ENCODE results near the gene FAM186B.

Gene FAM186B

GRCh38 chr12:49557917-49558215 lies 47.6 kb downstream of the FAM186B start:
- DNase-seq (ENCODE audit: low read depth) = no peak
- TF ChIP-seq CTCF (conservative IDR thresholded peaks at IDR 0.05; ENCODE audit: control insufficient read depth, insufficient read depth, low read depth, low read length) = no peak
- H3K4me3 ChIP-seq (ENCODE audit: control insufficient read depth, low read depth, low read length) = no peak overlapping the region

GRCh38 chr12:49557187-49557916 lies 48.1 kb downstream of the FAM186B start:
- no peak for TF ChIP-seq CTCF (conservative IDR thresholded peaks at IDR 0.05; ENCODE audit: control insufficient read depth, insufficient read depth, low read depth, low read length)
- no peak for DNase-seq (ENCODE audit: low read depth)
- H3K4me3 ChIP-seq (ENCODE audit: control insufficient read depth, low read depth, low read length) = no peak overlapping the region

GRCh38 chr12:49556391-49557186 lies 48.9 kb downstream of the FAM186B start:
- no peak for TF ChIP-seq CTCF (conservative IDR thresholded peaks at IDR 0.05; ENCODE audit: control insufficient read depth, insufficient read depth, low read depth, low read length)
- DNase-seq (ENCODE audit: low read depth) = no peak
- no peak overlapping the region for H3K4me3 ChIP-seq (ENCODE audit: control insufficient read depth, low read depth, low read length)

- no peak overlapping the region for H3K4me3 ChIP-seq (ENCODE audit: control insufficient read depth, low read depth, low read length)
- no peak for TF ChIP-seq CTCF (conservative IDR thresholded peaks at IDR 0.05; ENCODE audit: control insufficient read depth, insufficient read depth, low read depth, low read length)
- DNase-seq (ENCODE audit: low read depth) = no peak
Observed at GRCh38 chr12:49555631-49556390, 49.6 kb downstream of the FAM186B start.

GRCh38 chr12:49554266-49554665 lies 51.2 kb downstream of the FAM186B start:
- TF ChIP-seq CTCF (conservative IDR thresholded peaks at IDR 0.05; ENCODE audit: control insufficient read depth, insufficient read depth, low read depth, low read length) = no peak
- no peak for DNase-seq (ENCODE audit: low read depth)
- no peak overlapping the region for H3K4me3 ChIP-seq (ENCODE audit: control insufficient read depth, low read depth, low read length)

GRCh38 chr12:49553512-49554088 lies 51.8 kb downstream of the FAM186B start:
- TF ChIP-seq CTCF (conservative IDR thresholded peaks at IDR 0.05; ENCODE audit: control insufficient read depth, insufficient read depth, low read depth, low read length) = peak; percentile 35
- H3K4me3 ChIP-seq (ENCODE audit: control insufficient read depth, low read depth, low read length) = no peak overlapping the region
- DNase-seq (ENCODE audit: low read depth) = peak; percentile 16

Measured in fibroblast of mammary gland (primary cell).